ENCODE results near the gene CDC23. TPM values are rescaled to one million over a fixed set of nuclear protein-coding genes. Genes with fewer than 3 reads are reported as not detected.

The CDC23 gene
- total RNA-seq, 4 donors from 2014 or later = 17.5 to 31.0 (median 22.5) TPM

DNA sequence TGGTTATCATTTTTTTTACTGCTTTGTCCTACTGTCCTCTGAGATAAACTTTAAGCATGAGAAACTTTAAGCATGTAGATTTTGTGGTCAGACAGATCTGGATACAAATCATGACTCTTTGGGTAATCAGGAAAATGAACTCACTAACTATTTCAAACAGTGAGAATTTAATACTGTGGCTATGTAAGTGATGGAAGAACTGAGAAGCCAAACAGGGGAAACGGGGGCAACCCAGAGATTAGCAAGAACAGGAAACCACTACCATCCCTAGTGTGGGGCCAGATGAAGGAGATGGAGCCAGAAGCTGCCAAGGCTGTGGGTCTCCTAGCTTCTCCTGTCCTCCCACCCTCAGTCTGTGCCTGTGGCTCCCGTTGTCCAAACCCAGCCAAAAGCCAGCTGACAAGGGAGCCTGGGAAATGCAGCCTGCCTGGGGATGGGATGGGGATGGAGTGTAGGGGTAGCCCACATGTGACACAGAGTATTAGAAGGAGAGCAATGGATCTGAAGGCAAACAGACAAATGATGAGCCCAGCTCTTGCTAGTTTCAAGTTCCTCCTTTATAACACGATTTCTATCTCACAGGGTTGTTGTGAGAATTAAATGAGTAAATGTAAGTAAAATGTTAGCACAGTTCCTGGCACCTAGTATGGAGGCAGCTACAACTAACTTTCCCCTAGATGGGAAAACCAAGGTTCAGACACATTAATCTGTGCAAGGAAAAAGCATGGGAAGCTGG is 27.7 kb upstream of the CDC23 start:
- Histone ChIP-seq H3K4me1 (peaks cover 0 to 8% of the 10 kb centered on the region in 2 donors), H3K9me3 (no peaks in the 10 kb centered on the region), H3K27ac (no peak overlapping the region), H3K27me3 (no peaks in the 10 kb centered on the region), H3K36me3 (no peaks in the 10 kb centered on the region), H3K4me3 (replicated peaks in 1 of 3) (no peak overlapping the region)
- 78 to 87% methylated on average over 3 of the region's 3 CpGs for WGBS, 2 donors
- TF ChIP-seq POLR2A (IDR thresholded peaks at IDR 0.05) = no peak
- TF ChIP-seq, protein P1, sequence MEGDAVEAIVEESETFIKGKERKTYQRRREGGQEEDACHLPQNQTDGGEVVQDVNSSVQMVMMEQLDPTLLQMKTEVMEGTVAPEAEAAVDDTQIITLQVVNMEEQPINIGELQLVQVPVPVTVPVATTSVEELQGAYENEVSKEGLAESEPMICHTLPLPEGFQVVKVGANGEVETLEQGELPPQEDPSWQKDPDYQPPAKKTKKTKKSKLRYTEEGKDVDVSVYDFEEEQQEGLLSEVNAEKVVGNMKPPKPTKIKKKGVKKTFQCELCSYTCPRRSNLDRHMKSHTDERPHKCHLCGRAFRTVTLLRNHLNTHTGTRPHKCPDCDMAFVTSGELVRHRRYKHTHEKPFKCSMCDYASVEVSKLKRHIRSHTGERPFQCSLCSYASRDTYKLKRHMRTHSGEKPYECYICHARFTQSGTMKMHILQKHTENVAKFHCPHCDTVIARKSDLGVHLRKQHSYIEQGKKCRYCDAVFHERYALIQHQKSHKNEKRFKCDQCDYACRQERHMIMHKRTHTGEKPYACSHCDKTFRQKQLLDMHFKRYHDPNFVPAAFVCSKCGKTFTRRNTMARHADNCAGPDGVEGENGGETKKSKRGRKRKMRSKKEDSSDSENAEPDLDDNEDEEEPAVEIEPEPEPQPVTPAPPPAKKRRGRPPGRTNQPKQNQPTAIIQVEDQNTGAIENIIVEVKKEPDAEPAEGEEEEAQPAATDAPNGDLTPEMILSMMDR (IDR thresholded peaks at IDR 0.05) = no peak
- intact Hi-C loops (cut with DNase I) = no loop called here
- no peak for DNase-seq

DNA sequence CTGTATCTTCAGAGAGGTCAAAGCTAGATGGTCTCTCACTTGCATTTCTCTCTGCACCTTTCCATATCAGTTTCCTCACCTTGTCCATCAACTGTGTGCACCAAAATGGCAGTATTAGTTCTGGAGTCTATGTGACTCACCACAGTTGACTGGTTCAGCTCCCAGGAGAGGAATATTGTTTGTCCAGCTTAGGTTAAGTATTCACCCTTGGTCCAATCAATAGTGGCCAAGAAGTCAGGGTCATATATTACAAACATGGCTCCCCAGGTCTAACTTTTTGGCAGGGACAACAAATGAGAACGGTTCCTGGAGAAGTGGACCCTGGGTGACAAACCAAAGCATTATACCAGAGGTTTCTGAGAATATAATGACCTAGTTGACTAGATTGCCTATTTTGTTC is 24.9 kb upstream of the CDC23 start:
- DNase-seq = no peak
- H3K9me3 ChIP-seq = no peaks in the 10 kb centered on the region
- no peak overlapping the region for H3K4me3 ChIP-seq (replicated peaks in 1 of 3)
- TF ChIP-seq, protein P1 (IDR thresholded peaks at IDR 0.05) = no peak
- TF ChIP-seq POLR2A (IDR thresholded peaks at IDR 0.05) = no peak
- H3K4me1 ChIP-seq = peaks cover 0 to 8% of the 10 kb centered on the region in 2 donors
- intact Hi-C loops (cut with DNase I) = no loop called here
- 73 to 85% methylated on average over 1 of the region's 1 CpG for WGBS, 2 donors
- H3K27me3 ChIP-seq = no peaks in the 10 kb centered on the region
- H3K36me3 ChIP-seq = no peaks in the 10 kb centered on the region
- H3K27ac ChIP-seq = no peak overlapping the region

DNA sequence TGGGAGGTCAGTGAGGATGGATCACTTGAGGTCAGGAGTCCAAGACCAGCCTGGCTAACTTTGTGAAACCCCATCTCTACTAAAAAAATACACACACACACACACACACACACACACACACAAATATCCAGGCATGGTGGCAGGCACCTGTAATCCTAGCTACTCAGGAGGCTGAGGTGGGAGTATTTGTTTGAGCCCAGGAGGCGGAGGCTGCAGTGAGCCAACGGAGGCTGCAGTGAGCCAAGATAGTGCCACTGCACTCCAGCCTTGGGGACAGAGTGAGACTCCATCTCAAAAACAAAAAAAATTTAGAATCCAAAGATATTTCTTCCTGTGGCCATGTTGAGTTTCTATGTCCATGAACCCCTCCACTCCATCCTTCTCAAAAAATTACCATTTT is 21.5 kb upstream of the CDC23 start:
- no peak overlapping the region for H3K4me3 ChIP-seq (replicated peaks in 1 of 3)
- DNase-seq = no peak
- peaks cover 0 to 4% of the 10 kb centered on the region in 2 donors for H3K4me1 ChIP-seq
- WGBS, 2 donors = 92 to 93% methylated on average over 2 of the region's 2 CpGs
- H3K9me3 ChIP-seq = no peaks in the 10 kb centered on the region
- H3K27ac ChIP-seq = no peak overlapping the region
- H3K36me3 ChIP-seq = no peaks in the 10 kb centered on the region
- TF ChIP-seq POLR2A (IDR thresholded peaks at IDR 0.05) = no peak
- TF ChIP-seq, protein P1 (IDR thresholded peaks at IDR 0.05) = no peak
- intact Hi-C loops (cut with DNase I) = no loop called here
- H3K27me3 ChIP-seq = no peaks in the 10 kb centered on the region

DNA sequence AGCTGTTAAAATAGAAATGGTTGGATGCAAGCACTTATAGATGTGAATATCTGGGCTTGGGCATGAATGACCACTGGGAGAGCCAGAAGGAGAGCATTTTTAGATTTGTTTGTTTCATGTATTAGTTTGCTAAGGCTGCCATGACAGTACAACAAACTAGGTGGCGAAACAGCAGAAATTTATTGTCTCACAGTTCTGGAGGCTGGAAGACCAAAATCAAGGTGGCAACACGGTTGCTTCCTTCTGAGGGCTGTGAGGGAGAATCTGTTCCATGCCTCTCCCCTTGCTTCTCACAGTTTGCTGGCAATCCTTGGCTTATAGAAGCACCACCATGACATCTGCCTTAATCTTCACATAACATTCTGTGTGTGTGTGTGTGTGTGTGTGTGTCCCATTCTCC is 20.2 kb upstream of the CDC23 start:
- H3K36me3 ChIP-seq = no peaks in the 10 kb centered on the region
- DNase-seq = no peak
- intact Hi-C loops (cut with DNase I) = no loop called here

More for the DNA sequence above, 20.2 kb upstream of the CDC23 start:
- WGBS, 2 donors = 76 to 85% methylated on average over 2 of the region's 2 CpGs
- H3K9me3 ChIP-seq = no peaks in the 10 kb centered on the region
- H3K4me3 ChIP-seq (replicated peaks in 1 of 3) = no peak overlapping the region
- no peak for TF ChIP-seq POLR2A (IDR thresholded peaks at IDR 0.05)
- TF ChIP-seq, protein P1 (IDR thresholded peaks at IDR 0.05) = no peak
- no peak overlapping the region for H3K27ac ChIP-seq
- peaks cover 0 to 4% of the 10 kb centered on the region in 2 donors for H3K4me1 ChIP-seq
- H3K27me3 ChIP-seq = no peaks in the 10 kb centered on the region
